Activated T-helper 1 cell treated with anti-CD3 and anti-CD28 coated beads, Interleukin-12 subunit alpha, Interleukin-12 subunit beta, Interleukin-2, Interleukin-4 antibody, amounts not matched to agents 30 ng/mL and 10 ng/mL and 1 ng/mL, durations not matched to agents 14 hours and 24 hours and 36 hours (primary cell): Measurements from ENCODE around the gene C3orf80. TPM values are rescaled to one million over a fixed set of nuclear protein-coding genes. Genes with fewer than 3 reads are reported as not detected.
"Not testable (repeated sequence)": the region's sequence is repeated elsewhere in the genome, so short reads cannot be mapped to it uniquely, and the experiment has no call there.

Experiments
- DNase-seq: peaks from one replicate; pipeline ENCODE4 v3.0.0; 2021; ENCODE audit warnings: low spot score
- H3K27ac Mint-ChIP-seq: one replicate; pipeline ENCODE4 v1.8.0; 2021; ENCODE audit warnings: mild to moderate bottlenecking, mixed read lengths
- H3K27me3 Mint-ChIP-seq: one replicate; pipeline ENCODE4 v1.8.0; 2022; ENCODE audit warnings: mild to moderate bottlenecking, moderate library complexity, mixed read lengths; ENCODE audit not compliant: insufficient read depth
- H3K36me3 Mint-ChIP-seq: one replicate; pipeline ENCODE4 v1.8.0; 2021; ENCODE audit warnings: low read depth, mixed read lengths
- H3K4me1 Mint-ChIP-seq: one replicate; pipeline ENCODE4 v1.8.0; 2021; ENCODE audit warnings: low read depth, mixed read lengths
- H3K4me3 Mint-ChIP-seq: one replicate; pipeline ENCODE4 v1.8.0; 2021; ENCODE audit warnings: mild to moderate bottlenecking, moderate library complexity, mixed read lengths
- H3K9me3 Mint-ChIP-seq: one replicate; pipeline ENCODE4 v1.8.0; 2021; ENCODE audit warnings: mixed read lengths
- intact Hi-C: fragments of 100-400 bp; cut with micrococcal nuclease; formaldehyde crosslinking; loops from one replicate; pipeline ENCODE4 v1.15.1; 2024
- total RNA-seq: library from RNA; stranded (reverse); gene quantifications from 2 replicates; pipeline ENCODE4 v1.2.3, GENCODE V29; 2022

C3orf80 gene
- total RNA-seq: 0.18 and 0.42 TPM in 2 replicates

GRCh38 chr3:160225176-160226025 lies at the start of gene C3orf80:
C3orf80 (plus strand) TSS chr3:160225422; CDS start chr3:160225636, 214 bp downstream.
- intact Hi-C loops: loop anchor here (5.0 kb wide), 5 partner anchors 172 to 463 kb away; partner anchors contain the start of genes IFT80, IL12A, KPNA4 and SMC4

GRCh38 chr3:160176923-160177322 lies 48.3 kb upstream of the C3orf80 start:
- H3K4me1 Mint-ChIP-seq: peaks cover 4% of the 10 kb centered on the region

More at GRCh38 chr3:160225176-160226025, at the start of gene C3orf80:
- Mint-ChIP-seq H3K4me3 (peak within 1 kb of the TSS; percentile 77), H3K36me3 (no peaks in the 10 kb centered on the region), H3K9me3 (no peaks in the 10 kb centered on the region), H3K4me1 (peaks cover 14% of the 10 kb centered on the region), H3K27me3 (peaks cover 66% of the 10 kb centered on the region), H3K27ac (peak within 1 kb of the TSS; percentile 40)
- peak; percentile 37 for DNase-seq

GRCh38 chr3:160178661-160179060 lies 46.6 kb upstream of the C3orf80 start:
- peaks cover 14% of the 10 kb centered on the region for H3K27me3 Mint-ChIP-seq
- intact Hi-C loops, H3K27ac Mint-ChIP-seq, H3K4me1 Mint-ChIP-seq, H3K36me3 Mint-ChIP-seq, H3K4me3 Mint-ChIP-seq, H3K9me3 Mint-ChIP-seq, DNase-seq: not testable (repeated sequence)

More at GRCh38 chr3:160176923-160177322, 48.3 kb upstream of the C3orf80 start:
- Mint-ChIP-seq H3K27ac (no peak overlapping the region), H3K4me3 (no peak overlapping the region), H3K27me3 (peaks cover 14% of the 10 kb centered on the region), H3K9me3 (no peaks in the 10 kb centered on the region), H3K36me3 (no peaks in the 10 kb centered on the region)
- DNase-seq: no peak
- intact Hi-C loops: no loop called here

GRCh38 chr3:160179403-160179802 lies 45.8 kb upstream of the C3orf80 start:
- H3K36me3 Mint-ChIP-seq, H3K9me3 Mint-ChIP-seq, H3K27ac Mint-ChIP-seq, intact Hi-C loops, H3K4me1 Mint-ChIP-seq, H3K4me3 Mint-ChIP-seq, DNase-seq: not testable (repeated sequence)
- H3K27me3 Mint-ChIP-seq: peaks cover 14% of the 10 kb centered on the region

GRCh38 chr3:160179906-160180305 lies 45.3 kb upstream of the C3orf80 start:
- Mint-ChIP-seq H3K4me3 (no peak overlapping the region), H3K9me3 (no peaks in the 10 kb centered on the region), H3K4me1 (peaks cover 4% of the 10 kb centered on the region), H3K27ac (no peak overlapping the region), H3K36me3 (no peaks in the 10 kb centered on the region), H3K27me3 (peaks cover 15% of the 10 kb centered on the region)
- intact Hi-C loops: no loop called here
- DNase-seq: no peak

GRCh38 chr3:160180581-160181216 lies 44.5 kb upstream of the C3orf80 start:
- Mint-ChIP-seq H3K36me3 (no peaks in the 10 kb centered on the region), H3K27me3 (peaks cover 18% of the 10 kb centered on the region), H3K9me3 (no peaks in the 10 kb centered on the region), H3K4me3 (no peak overlapping the region), H3K27ac (no peak overlapping the region), H3K4me1 (peaks cover 4% of the 10 kb centered on the region)
- DNase-seq: no peak
- intact Hi-C loops: no loop called here

- Mint-ChIP-seq H3K4me3 (no peak overlapping the region), H3K9me3 (peaks cover 3% of the 10 kb centered on the region), H3K4me1 (peaks cover 4% of the 10 kb centered on the region), H3K27me3 (peaks cover 18% of the 10 kb centered on the region), H3K27ac (no peak overlapping the region), H3K36me3 (no peaks in the 10 kb centered on the region)
- intact Hi-C loops: no loop called here
- DNase-seq: no peak
Measured at GRCh38 chr3:160183345-160184076, 41.7 kb upstream of the C3orf80 start.

GRCh38 chr3:160184655-160185054 lies 40.6 kb upstream of the C3orf80 start:
- intact Hi-C loops: no loop called here
- Mint-ChIP-seq H3K27me3 (peaks cover 18% of the 10 kb centered on the region), H3K27ac (no peak overlapping the region), H3K4me1 (peaks cover 4% of the 10 kb centered on the region), H3K9me3 (peaks cover 3% of the 10 kb centered on the region), H3K4me3 (no peak overlapping the region), H3K36me3 (no peaks in the 10 kb centered on the region)
- DNase-seq: no peak

- intact Hi-C loops: no loop called here
Measured at GRCh38 chr3:160185751-160186150, 39.5 kb upstream of the C3orf80 start.

GRCh38 chr3:160187288-160187687 lies 37.9 kb upstream of the C3orf80 start:
- Mint-ChIP-seq H3K4me1 (no peaks in the 10 kb centered on the region), H3K9me3 (peaks cover 3% of the 10 kb centered on the region), H3K4me3 (no peak overlapping the region), H3K27me3 (peaks cover 3% of the 10 kb centered on the region), H3K27ac (no peak overlapping the region), H3K36me3 (no peaks in the 10 kb centered on the region)
- intact Hi-C loops: no loop called here
- no peak for DNase-seq

More at GRCh38 chr3:160185751-160186150, 39.5 kb upstream of the C3orf80 start:
- Mint-ChIP-seq H3K27me3 (peaks cover 11% of the 10 kb centered on the region), H3K27ac (no peak overlapping the region), H3K9me3 (peaks cover 3% of the 10 kb centered on the region), H3K4me1 (no peaks in the 10 kb centered on the region), H3K4me3 (no peak overlapping the region), H3K36me3 (no peaks in the 10 kb centered on the region)
- no peak for DNase-seq

GRCh38 chr3:160192310-160193029 lies 32.8 kb upstream of the C3orf80 start:
- Mint-ChIP-seq H3K4me3 (no peak overlapping the region), H3K27ac (no peak overlapping the region), H3K4me1 (no peaks in the 10 kb centered on the region), H3K36me3 (no peaks in the 10 kb centered on the region), H3K9me3 (peaks cover 4% of the 10 kb centered on the region), H3K27me3 (peaks cover 4% of the 10 kb centered on the region)
- intact Hi-C loops: no loop called here
- no peak for DNase-seq

GRCh38 chr3:160193644-160194192 lies 31.5 kb upstream of the C3orf80 start:
- Mint-ChIP-seq H3K27ac (no peak overlapping the region), H3K36me3 (no peaks in the 10 kb centered on the region), H3K4me1 (no peaks in the 10 kb centered on the region), H3K4me3 (no peak overlapping the region), H3K9me3 (peaks cover 4% of the 10 kb centered on the region), H3K27me3 (peaks cover 4% of the 10 kb centered on the region)
- intact Hi-C loops: no loop called here
- DNase-seq: no peak
